Measurements from ENCODE around the gene SLC10A3. TPM values are rescaled to one million over a fixed set of nuclear protein-coding genes. Genes with fewer than 3 reads are reported as not detected.

The SLC10A3 gene
- total RNA-seq, 1 experiment from 2014 or later = 54.9 TPM

GRCh38 chrX:154478728-154479622 lies 11.5 kb downstream of the SLC10A3 start, which contains the start of gene LAGE3:
Gene LAGE3 (minus strand): TSS chrX:154479281. CDS start chrX:154478915, 366 bp downstream.
- Histone ChIP-seq H3K4me1 (replicated peaks; ENCODE audit: insufficient read depth) (peaks cover under 1% of the 10 kb centered on the region), H4K20me1 (ENCODE audit: insufficient read depth) (no peaks in the 10 kb centered on the region), H3K36me3 (ENCODE audit: low read depth) (no peaks in the 10 kb centered on the region), H3K27me3 (ENCODE audit: insufficient read depth, low read depth) (no peaks in the 10 kb centered on the region), H3K4me3 (peak within 1 kb of the TSS; percentile 60; the same call in 1 of the 2 replicates), H3K79me2 (ENCODE audit: low read depth) (no peaks in the 10 kb centered on the region), H3K27ac (no peak within 1 kb of the TSS), H3K4me2 (peak within 1 kb of the TSS; percentile 75), H3K9me2 (ENCODE audit: insufficient read depth) (no peaks in the 10 kb centered on the region), H3K9me3 (ENCODE audit: insufficient read depth, low read depth) (no peaks in the 10 kb centered on the region), H3F3A (ENCODE audit: insufficient read depth, low read depth) (no peaks in the 10 kb centered on the region; the same call in 1 of the 2 replicates), H2AFZ (peak within 1 kb of the TSS; percentile 74)
- intact Hi-C loops (cut with micrococcal nuclease; ENCODE audit: unreplicated experiment) = loop anchor here (2.0 kb wide), 1 partner anchor 48 kb away; no protein-coding TSS in a partner anchor
- TSS peak; percentile 46 for BruUV-seq (replicated peaks)
- TF ChIP-seq EZH2 (IDR thresholded peaks at IDR 0.05; ENCODE audit: low read depth) (no peak), CTCF (conservative IDR thresholded peaks at IDR 0.05) (no peak)
- POLR2A ChIA-PET (ENCODE audit: unreplicated experiment) = interaction anchor here (0.6 to 0.7 kb wide), 6 partner anchors 22 to 110 kb away, joined by 3 to 10 read pairs (median 4); no protein-coding TSS in a partner anchor
- peak; percentile 73 to 99 for DNase-seq
- CTCF ChIA-PET = no interaction called here

- no peak overlapping the region for H2AFZ ChIP-seq
These were observed 12.4 kb downstream of the SLC10A3 start for GRCh38 chrX:154477891-154478477.

More at GRCh38 chrX:154477891-154478477, 12.4 kb downstream of the SLC10A3 start:
- H3K4me1 ChIP-seq (replicated peaks; ENCODE audit: insufficient read depth) = no peaks in the 10 kb centered on the region
- CTCF ChIA-PET = no interaction called here
- POLR2A ChIA-PET (ENCODE audit: unreplicated experiment) = interaction anchor here (0.6 kb wide), 1 partner anchor 79 kb away, joined by 4 read pairs; no protein-coding TSS in a partner anchor
- H3K4me3 ChIP-seq = peak overlapping the region; percentile 60; the same call in 1 of the 2 replicates
- intact Hi-C loops (cut with micrococcal nuclease; ENCODE audit: unreplicated experiment) = loop anchor here (2.0 kb wide), 1 partner anchor 49 kb away; no protein-coding TSS in a partner anchor
- H4K20me1 ChIP-seq (ENCODE audit: insufficient read depth) = no peaks in the 10 kb centered on the region
- H3K4me2 ChIP-seq = peak overlapping the region; percentile 75
- no peak overlapping the region for H3K27ac ChIP-seq
- H3K9me3 ChIP-seq (ENCODE audit: insufficient read depth, low read depth) = no peaks in the 10 kb centered on the region
- H3K79me2 ChIP-seq (ENCODE audit: low read depth) = no peaks in the 10 kb centered on the region
- H3F3A ChIP-seq (ENCODE audit: insufficient read depth, low read depth) = no peaks in the 10 kb centered on the region; the same call in 1 of the 2 replicates
- BruUV-seq (replicated peaks) = TSS peak; percentile 66
- H3K27me3 ChIP-seq (ENCODE audit: insufficient read depth, low read depth) = no peaks in the 10 kb centered on the region
- H3K36me3 ChIP-seq (ENCODE audit: low read depth) = no peaks in the 10 kb centered on the region
- no peaks in the 10 kb centered on the region for H3K9me2 ChIP-seq (ENCODE audit: insufficient read depth)
- no peak for DNase-seq
- TF ChIP-seq EZH2 (IDR thresholded peaks at IDR 0.05; ENCODE audit: low read depth) = no peak
- TF ChIP-seq CTCF (conservative IDR thresholded peaks at IDR 0.05) = no peak
